Measurements from ENCODE around the gene ANKRD42.
"Not testable (repeated sequence)": the region's sequence is repeated elsewhere in the genome, so short reads cannot be mapped to it uniquely, and the experiment has no call there.

The ANKRD42 gene

DNA sequence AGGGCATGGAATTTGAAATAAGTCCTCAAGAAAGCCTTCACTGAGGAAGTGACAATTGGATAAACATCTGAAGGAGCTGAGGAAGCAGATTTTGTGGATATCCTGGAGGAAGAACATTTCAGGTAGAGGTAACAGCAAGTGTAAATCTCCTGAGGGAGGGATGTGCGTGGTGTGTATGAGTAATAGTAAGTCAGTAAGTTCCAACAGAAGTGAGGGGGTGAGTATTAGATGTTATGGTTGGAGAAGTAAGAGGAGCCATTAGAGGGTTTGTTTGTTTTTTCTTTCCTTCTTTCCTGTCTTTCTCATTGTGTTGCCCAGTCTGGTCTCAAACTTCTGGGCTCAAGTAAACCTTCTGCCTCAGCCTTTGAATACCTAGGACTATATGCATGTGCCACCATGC, 29.0 kb downstream of the ANKRD42 start:
- H3K27ac ChIP-seq: no peak overlapping the region
- peak; percentile 10 for DNase-seq (ENCODE audit: low read depth, low spot score)

DNA sequence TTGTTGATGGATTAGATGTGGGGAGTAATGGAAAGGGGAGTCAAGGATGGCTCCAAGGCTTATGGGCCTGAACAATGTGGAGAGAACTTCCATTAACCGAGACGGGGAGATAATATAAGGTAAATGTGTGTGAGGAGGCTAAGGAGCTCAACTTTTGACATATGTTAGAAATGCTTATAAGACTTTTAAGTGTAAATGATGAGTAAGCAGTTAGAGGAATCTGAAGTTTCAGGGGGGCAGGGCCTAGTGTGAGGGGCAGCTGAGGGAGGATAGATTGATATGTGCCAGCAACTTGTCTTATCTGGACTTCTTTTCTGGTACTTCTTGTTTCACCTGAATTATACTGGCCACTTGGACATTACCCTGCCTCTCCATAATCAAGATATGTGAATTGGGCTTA, 29.9 kb downstream of the ANKRD42 start:
- H3K27ac ChIP-seq: no peak overlapping the region
- no peak for DNase-seq (ENCODE audit: low read depth, low spot score)

DNA sequence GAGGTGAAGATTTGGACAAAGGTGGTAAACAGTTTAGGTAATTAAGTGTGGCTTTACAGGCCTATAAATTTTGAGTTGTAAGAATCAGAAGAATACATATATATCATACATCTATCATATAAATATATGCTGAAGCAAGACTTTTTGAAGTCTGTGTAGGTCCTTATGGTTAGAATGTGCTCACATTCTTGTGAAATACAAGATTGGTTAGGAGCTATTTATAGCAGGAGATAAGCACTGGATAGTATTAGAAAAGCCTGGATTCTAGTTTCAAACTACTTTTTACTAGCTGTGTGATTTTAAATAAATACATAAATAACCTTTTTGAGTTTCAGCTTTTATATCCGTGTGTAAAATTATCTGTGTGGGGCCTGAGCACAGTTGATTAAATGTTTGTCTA, 42.3 kb downstream of the ANKRD42 start:
- no peak for DNase-seq (ENCODE audit: low read depth, low spot score)
- H3K27ac ChIP-seq: no peak overlapping the region

DNA sequence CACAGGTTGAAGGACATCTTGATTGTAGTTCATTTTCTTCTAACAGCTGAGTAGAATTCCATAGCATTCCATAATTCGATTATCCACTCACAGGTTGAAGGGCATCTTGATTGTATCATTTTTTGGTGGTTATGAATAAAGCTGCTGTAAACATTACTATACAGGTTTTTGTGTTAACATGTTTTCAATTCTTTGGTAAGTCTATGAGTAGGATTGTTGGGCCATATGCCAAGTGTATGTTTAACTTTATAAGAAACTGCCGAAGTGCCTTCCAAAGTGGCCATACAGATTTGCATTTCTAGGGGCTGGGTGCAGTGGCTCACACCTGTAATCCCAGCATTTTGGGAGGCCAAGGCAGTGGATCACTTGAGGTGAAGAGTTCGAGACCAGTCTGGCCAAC, 44.6 kb downstream of the ANKRD42 start:
- H3K27ac ChIP-seq: no peak overlapping the region
- DNase-seq (ENCODE audit: low read depth, low spot score): no peak

DNA sequence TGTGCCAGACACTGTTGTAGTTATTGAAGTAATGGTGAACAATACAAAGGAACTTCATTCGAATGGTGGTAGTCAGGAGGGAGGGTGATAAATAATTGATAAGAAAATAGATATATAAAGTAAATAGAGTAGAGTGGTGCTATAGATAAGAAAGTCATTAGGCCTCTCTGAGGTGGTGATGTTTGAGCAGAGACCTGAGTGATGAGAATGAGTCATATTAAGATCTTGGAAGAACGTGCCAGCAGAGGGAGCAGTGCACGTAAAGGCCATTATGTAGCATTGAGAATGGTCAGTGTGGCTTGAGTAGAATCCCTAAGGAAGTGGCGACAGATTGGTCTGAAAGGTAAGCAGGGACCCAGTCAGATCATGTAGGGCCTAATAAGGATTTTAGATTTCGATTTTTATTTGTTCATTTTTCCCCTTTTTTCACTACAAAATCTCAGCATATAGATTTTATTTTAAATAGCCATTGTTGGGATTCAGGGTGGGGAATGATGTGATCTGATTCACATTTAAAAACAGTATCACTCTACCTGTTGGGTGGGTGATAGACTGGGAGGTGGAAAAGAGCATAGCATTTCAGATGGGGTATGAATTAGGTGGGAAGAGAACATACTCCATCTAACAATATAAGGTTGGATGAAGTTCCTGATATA, 47.9 kb downstream of the ANKRD42 start:
- H3K27ac ChIP-seq: no peak overlapping the region

DNA sequence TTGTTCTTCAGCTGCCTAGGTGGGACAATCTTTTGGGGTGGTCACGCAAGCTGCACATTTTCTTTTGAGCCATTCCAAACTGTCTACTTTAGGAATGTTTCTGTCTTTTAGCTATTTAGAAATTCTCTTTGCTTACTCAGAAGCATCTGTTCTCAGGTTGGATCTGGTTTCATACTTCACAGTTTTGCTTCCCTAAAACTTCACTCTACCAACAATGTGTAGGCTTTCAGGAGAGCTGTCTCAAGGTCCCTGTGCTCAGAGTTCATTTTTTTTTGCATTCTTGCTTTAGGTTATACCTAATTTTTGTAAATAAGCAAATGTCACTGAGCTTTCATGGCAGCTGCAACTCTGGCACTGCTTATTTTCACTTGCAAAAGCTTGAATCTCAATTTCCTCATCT, 55.9 kb downstream of the ANKRD42 start:
- DNase-seq (ENCODE audit: low read depth, low spot score): no peak
- H3K27ac ChIP-seq: no peak overlapping the region

More for the DNA sequence above, 47.9 kb downstream of the ANKRD42 start:
- peak; percentile 16 for DNase-seq (ENCODE audit: low read depth, low spot score)

DNA sequence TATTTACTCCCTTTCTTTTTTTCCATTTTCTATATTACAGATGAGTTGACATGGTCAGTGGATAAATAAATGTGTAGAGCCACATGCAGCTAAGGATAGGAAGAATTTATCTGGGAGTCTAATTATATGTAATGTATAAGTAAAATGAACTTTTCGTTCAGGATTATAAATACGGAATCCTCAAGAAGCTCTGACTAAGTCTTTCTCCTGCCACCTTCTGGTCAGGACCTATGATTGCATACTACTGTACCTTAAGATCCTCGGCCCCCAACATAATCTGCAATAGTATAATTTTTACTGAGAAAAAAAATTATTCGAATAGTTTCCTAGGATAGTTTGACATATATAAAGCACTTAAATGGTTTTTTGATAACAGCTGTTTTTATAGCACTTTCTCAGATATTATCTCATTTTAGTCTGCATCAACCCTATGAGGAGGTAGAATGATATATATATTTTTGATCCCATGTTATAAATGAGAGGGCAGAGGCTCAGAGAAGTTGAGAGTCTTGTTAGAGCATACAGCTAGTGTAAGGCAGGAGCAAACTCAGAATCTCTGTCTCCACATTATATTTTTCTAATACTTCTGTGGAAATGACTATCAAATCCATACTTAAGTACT, 56.6 kb downstream of the ANKRD42 start:
- no peak for DNase-seq (ENCODE audit: low read depth, low spot score)
- no peak overlapping the region for H3K27ac ChIP-seq

DNA sequence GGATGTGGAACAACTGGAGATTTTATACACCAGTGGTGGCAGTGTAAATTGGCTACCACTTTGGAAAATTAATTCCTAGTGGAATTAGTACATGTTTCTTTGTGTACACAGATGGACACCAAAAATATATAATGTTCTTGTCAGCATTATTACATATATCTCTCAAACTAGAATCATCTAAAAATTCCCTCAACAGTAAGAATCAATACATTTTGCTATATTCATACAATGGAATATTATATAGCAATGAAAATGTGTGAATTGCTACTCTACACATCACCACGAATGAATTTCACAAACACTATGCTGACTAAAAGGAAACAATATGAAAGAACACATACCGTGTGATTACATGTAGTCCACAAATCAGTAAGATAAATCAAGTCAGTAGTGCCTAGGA, 58.8 kb downstream of the ANKRD42 start:
- no peak for DNase-seq (ENCODE audit: low read depth, low spot score)
- H3K27ac ChIP-seq: no peak overlapping the region

DNA sequence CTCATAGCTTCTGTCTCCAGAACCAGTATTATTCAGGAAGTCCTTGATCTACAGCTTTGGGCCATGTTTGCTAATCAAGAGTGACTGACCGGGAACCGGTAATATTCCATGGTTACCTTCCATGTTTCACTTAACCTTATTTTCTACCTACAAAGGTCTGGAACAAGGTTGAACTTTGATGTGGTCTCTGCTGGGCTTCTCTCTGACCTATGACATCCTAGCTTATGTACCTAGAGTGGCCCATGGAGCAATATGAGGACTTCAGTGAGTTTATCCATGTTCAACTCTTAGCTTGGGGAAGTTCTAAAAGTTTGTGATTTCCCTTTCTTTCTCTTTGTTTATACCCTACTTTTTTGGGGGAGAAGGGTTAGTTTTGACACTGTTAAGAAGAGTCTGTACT, 59.4 kb downstream of the ANKRD42 start:
- no peak overlapping the region for H3K27ac ChIP-seq
- DNase-seq (ENCODE audit: low read depth, low spot score): no peak

DNA sequence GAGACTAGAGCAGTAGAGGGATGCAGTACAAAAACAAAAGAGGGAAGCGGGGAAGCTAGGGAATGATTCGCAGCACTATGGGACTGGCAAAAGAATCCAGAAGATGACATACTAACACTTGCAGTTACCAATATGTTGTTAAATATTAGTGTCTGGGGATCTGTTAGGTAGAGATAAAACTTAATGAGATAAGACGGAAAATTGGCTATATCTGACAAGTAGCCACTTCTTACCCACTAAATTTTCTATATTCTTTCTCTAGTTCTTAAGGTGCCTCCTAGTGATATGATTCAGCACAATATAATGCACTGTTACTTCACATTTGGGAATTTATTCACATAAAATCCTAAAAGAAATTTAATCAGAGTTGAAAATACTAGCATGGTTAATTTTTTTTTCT, 61.9 kb downstream of the ANKRD42 start:
- DNase-seq (ENCODE audit: low read depth, low spot score): no peak
- no peak overlapping the region for H3K27ac ChIP-seq

DNA sequence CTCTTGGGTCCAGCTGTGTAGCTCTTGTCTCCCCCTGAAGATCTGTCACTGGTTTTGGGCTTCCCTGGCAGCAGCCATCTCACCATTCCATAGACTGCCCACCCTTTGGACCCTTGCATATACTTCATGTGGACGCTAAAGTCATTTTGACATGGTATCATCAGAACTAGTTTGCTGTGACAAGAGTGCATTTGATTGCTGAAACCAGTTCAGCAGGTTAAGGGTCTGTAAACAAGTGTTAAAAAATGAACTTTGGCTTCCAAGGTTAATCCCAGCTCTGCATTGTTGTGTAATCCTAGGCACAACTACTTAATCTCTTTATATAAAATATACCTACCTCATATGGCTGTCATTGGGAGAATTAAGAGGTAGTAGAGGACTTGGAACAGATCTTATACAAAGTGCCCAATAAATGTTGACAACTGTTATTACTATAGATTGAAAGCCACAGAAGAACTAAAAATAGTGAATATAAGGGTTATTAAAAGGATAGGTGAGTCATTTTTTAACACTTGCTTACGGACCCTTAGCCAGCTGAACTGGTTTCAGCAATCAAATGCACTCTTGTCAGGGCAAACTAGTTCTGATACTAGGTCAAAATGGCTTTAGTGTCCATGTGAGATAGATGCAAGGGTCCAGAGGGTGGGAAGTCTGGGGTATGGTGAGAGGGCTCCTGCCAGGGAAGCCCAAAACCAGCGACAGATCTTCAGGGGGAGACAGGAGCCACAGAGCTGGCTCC, 63.3 kb downstream of the ANKRD42 start:
- H3K27ac ChIP-seq: no peak overlapping the region
- no peak for DNase-seq (ENCODE audit: low read depth, low spot score)

DNA sequence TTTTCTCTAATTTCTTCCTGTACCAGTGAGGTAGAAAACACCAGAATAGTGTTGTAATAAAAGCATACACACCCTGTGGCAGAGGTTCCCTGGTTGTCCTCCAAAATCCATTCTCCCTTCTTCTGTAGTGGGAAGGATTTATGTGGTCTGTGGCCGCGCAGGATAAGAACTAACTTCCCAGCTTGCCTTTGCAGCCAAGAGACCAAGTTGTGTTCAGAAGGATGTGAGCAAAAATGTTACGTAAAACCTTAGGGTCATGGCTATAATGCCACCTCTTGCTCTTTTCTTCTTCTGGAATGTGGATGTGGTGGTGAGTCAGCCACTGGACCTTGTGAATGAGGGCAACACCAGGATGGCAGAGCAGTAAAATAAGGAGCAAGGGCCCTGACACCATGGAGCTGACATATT, 64.3 kb downstream of the ANKRD42 start:
- no peak overlapping the region for H3K27ac ChIP-seq
- DNase-seq (ENCODE audit: low read depth, low spot score): no peak

DNA sequence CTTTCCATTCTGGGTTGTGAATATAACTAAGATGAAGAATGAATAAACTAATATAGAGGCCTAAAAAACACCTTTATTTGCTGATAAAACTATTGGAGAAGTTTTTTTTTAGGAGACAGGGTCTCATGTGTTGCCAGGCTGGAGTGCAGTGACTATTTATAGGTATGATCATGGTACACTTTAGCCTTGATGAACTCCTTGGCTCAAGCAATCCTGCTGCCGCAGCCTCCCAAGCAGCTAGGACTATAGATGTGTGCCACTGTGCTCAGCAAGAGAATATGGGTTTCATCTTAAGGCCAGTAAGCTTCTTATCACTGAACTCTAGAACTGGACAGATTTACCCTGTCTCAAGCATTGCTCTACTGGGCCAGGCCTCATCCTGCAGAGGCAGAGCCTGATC, 66.0 kb downstream of the ANKRD42 start:
- no peak overlapping the region for H3K27ac ChIP-seq

DNA sequence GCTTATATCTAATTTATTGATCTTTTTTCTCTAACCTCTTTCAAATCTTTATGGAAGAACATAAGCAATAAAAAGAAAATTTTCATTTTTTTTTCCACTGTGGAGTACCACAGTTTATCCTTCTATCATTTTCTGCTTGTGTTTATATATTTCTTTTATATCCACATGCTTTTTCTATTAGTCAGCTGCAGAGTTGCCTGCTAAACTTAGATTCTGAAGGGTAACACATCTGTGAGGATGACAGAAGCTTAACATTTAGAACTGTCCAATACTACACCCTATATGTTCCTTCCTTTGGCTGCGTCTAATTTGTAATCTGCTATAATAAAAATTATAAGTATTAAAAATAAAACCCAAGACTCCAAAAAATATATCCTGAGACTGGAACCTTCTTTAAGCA, 71.8 kb downstream of the ANKRD42 start:
- no peak for DNase-seq (ENCODE audit: low read depth, low spot score)
- no peak overlapping the region for H3K27ac ChIP-seq

More for the DNA sequence above, 66.0 kb downstream of the ANKRD42 start:
- no peak for DNase-seq (ENCODE audit: low read depth, low spot score)

DNA sequence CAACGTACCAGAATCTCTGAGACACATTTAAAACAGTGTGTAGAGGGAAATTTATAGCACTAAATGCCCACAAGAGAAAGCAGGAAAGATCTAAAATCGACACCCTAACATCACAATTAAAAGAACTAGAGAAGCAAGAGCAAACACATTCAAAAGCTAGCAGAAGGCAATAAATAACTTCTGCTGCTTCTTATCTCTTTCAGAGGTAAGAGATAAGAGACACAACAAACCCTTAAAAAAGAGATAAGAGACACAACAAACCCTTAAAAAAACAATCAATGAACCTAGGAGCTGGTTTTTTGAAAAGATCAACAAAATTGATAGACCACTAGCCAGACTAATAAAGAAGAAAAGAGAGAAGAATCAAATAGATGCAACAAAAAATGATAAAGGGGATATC, 75.6 kb downstream of the ANKRD42 start:
- DNase-seq (ENCODE audit: low read depth, low spot score); H3K27ac ChIP-seq: not testable (repeated sequence)

DNA sequence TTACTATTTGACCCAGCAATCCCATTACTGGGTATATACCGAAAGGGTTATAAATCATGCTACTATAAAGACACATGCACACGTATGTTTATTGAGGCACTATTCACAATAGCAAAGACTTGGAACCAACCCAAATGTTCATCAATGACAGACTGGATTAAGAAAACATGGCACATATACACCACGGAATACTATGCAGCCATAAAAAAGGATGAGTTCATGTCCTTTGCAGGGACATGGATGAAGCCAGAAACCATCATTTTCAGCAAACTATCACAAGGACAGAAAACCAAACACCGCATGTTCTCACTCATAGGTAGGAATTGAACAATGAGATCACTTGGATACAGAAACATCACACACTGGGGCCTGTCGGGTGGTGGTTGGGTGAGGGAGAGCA, 78.2 kb downstream of the ANKRD42 start:
- not testable (repeated sequence) for DNase-seq (ENCODE audit: low read depth, low spot score); H3K27ac ChIP-seq

DNA sequence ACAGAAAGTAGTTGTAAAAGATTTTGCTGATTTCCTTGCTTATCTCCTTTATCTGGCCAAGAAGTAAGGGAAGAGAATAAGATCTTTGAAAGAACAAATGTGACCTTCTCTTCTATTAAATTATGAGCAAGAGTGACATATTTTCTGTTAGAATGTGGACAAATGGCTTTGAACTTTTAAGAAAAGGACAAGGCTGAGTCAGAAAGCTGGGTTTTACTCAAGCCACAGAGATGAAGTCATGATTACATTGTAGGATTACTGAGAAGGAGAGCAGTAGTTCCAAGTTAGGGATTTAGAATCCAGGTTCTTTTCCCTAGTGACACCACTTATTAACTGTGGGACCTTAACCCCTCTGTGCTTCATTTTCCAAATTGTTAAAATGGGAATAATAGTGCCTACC, 79.1 kb downstream of the ANKRD42 start:
- no peak overlapping the region for H3K27ac ChIP-seq
- DNase-seq (ENCODE audit: low read depth, low spot score): no peak

DNA sequence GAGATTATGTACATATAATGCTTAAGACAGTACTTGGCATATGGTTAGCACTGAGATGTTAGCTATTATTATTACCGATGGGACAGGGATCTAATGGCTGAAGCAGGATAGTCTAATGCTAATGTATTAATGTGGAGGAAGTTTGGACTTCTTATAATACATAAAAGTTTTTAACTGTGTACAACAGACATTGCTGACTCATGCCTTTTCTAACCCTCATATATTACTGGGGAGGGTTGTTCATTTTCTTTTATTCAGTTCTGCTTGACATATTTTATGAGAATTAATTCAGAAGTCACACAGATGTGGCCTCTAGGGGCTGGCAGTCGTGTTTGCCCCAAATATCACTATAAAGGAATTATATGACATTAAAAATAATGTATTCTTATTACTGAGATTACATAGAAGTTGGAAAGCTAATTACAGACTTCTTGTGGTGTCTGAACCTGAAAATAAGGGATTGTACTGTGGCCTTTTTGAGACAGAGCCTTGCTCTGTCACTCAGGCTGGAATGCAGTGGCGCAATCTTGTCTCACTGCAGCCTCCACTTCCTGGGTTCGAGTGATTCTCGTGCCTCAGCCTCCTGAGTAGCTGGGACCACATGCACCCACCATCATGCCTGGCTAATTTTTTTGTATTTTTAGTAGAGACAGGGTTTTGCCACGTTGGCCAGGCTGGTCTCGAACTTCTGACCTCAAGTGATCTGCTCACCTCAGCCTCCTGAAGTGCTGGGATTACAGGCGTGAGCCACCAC, 82.6 kb downstream of the ANKRD42 start:
- no peak for DNase-seq (ENCODE audit: low read depth, low spot score)
- H3K27ac ChIP-seq: no peak overlapping the region

DNA sequence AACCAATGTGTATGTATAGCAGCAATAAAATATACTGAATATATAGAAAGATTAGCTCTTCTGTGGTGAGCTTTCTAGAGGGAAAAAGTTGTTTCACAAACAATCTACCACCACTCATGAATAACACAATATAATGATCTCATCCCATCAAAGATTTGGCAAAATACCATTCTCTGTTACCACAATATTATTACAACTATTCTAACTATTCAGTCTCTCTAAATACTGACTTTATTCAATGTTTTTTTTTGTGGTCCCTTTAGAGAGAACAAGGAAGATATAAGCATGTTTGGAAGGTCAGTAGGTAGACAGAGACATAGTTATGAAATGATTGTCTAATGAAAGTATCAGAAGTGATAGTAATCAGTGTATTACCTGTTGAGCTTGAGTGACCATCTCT, 84.8 kb downstream of the ANKRD42 start:
- no peak for DNase-seq (ENCODE audit: low read depth, low spot score)
- no peak overlapping the region for H3K27ac ChIP-seq

DNA sequence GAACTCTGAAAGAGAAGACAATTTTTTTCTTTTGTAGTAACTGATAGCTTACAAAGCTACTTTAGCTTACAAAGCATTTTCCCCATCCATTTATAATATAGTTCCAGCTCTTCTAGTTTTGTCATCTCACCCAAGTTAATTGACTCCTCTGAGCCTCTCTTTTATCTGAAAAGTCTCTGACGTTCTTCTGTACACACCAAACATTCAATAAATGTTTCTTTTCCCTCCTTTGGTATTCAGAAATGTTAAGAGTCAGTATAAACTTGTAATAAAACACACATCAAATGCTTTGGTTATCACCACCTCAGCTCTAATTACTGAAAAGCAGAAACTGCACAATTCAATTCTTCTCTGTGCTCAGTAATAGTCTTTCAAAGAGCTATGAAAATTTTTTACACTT, 86.7 kb downstream of the ANKRD42 start:
- DNase-seq (ENCODE audit: low read depth, low spot score): no peak
- H3K27ac ChIP-seq: no peak overlapping the region

Data from epithelial cell of prostate (primary cell).